SK-N-DZ (cell line): ENCODE results near the gene MT1A.

Experiments used
- DNase-seq: peaks from one replicate; pipeline ENCODE4 v3.0.0-alpha.2; 2015; ENCODE audit warnings: low spot score

Gene MT1A

DNA sequence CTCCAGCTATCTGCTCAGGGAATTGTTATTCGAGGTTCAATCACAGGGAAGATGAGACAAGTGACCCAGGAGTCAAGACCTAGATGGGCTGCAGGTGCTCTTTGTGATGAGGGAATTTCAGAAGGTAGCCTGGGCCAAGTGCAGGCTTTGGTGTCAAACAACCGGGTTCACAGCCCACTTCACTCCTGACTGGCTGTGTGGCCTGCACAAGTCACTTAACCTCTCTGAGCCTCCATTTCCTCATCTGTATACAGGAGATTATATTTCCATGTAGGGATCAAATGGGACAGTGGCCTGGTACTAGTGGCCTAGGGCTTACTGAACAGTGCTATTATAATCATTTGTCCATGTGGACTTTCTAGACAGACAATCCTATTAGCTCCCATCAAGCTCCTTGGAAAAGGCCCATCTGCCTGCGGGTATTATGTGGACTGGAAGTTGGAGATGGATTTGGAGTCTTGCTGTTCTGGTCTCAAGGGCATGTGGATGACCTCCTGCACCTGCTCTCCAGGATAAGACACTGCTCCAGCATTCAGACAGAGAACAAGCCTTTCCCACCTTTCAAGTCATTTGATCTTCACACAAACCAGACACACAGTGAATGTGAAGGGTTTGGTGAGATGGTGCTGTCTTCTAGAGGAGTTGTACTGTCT, 40.7 kb downstream of the MT1A start:
- no peak for DNase-seq

DNA sequence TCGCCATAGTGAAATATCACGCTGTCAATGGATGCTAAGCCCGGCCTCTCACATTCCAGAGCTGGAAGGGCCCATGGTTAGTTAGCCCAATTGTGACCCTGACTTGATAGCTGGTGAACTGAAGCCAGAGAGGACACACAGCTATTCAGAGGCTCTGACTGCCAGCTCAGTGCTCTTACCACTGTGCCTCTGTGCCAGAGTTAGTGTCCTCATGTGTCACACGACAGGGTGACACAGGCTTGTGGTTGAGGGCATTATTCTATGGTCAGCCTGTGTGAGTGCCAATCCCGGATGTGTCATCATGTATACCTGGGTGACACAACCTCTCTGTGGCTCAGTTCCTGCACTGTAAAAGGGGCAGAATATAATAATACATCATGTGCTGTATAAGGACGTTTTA, 41.4 kb downstream of the MT1A start:
- no peak for DNase-seq

DNA sequence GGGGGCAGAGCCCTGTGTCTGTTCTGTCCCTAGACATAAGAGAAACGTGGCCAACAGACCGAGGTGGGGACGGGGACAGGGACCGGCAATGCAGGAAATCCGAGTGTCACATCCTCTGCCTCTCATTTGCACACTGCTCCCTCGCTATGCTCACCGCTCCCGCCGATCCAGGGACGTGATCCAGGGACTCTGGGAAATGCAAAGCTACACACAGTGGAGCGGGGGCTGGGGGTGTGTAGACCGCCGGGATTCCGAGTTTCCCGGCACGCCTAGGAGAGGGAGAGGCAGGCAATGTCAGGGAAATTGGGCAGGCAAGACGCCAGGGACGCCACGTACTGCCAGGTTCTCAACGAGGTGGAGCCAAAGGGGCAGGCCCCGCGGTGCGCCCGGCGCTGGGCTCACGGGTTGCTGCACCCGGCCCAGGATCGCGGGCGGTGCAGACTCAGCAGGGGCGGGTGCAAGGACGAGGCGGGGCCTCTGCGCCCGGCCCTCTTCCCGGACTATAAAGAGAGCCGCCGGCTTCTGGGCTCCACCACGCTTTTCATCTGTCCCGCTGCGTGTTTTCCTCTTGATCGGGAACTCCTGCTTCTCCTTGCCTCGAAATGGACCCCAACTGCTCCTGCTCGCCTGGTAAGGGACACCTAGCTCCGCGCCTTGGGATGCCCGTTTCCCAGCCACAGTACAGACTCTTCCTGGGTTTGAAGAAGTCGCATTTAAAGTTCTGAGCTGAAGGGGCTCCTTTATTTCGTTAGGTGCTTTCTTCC, 43.7 kb downstream of the MT1A start, which contains the start of gene MT1X:
MT1X (plus strand) TSS at position 532 of the 764 bp plus-strand sequence; CDS start at position 603, 71 bp downstream.
- DNase-seq: peak; percentile 80

DNA sequence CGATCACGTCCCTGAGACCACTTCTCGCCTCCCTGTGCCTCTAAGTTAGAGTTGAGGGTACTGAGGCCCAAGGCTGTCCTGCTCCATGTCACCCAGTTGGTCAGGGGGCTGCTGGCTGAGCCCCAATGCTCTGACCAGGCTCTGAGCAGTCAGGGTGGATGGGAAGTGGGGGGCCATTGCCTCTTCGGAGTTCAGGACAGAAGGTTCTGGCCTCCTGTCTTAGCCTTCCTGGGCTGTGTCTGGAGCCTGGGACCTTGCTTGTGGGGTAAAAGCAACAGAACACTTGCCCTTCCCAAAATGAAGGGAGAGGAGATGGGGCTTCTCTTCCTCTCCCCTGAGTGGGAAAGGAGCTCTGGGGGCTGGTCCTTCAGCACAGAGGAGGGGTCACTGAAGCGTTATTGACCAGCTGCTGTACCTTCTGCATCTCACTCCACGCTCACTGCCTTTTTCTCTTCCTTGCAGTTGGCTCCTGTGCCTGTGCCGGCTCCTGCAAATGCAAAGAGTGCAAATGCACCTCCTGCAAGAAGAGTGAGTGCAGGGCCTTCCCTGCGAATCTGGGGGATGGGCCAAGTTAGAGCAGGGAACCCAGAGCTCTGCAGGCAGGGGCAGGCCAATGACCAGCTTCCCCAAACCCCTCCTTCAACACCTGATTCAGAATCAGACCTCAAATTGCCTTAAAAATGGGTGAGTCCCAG, 44.4 kb downstream of the MT1A start:
- DNase-seq: no peak

DNA sequence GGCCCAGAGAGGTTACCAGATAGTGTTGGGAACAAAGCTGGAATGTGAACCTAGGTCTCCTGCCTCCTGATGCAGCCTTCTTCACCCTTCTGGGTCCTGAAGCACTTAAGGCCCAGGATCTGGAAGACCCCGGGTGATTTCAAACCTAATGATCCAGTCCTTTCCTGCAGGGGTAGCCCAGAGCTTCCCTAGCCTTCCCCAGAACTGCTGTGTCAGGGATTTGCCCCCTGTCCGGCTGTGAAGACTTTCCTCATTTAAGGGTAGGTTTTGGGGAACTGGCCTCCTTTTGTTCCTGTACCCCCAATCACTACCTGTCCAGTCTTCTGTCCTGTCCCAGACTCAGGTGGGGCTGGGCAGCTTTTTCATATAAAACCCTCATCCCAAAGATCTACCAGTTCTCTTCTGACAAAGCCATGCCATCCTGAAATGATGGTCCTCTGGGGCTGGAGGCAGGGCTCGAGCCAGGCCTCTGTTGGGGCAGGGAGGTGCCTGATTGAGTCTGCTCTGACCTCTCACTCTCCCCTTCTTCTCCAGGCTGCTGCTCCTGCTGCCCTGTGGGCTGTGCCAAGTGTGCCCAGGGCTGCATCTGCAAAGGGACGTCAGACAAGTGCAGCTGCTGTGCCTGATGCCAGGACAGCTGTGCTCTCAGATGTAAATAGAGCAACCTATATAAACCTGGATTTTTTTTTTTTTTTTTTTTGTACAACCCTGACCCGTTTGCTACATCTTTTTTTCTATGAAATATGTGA, 45.1 kb downstream of the MT1A start:
- no peak for DNase-seq

DNA sequence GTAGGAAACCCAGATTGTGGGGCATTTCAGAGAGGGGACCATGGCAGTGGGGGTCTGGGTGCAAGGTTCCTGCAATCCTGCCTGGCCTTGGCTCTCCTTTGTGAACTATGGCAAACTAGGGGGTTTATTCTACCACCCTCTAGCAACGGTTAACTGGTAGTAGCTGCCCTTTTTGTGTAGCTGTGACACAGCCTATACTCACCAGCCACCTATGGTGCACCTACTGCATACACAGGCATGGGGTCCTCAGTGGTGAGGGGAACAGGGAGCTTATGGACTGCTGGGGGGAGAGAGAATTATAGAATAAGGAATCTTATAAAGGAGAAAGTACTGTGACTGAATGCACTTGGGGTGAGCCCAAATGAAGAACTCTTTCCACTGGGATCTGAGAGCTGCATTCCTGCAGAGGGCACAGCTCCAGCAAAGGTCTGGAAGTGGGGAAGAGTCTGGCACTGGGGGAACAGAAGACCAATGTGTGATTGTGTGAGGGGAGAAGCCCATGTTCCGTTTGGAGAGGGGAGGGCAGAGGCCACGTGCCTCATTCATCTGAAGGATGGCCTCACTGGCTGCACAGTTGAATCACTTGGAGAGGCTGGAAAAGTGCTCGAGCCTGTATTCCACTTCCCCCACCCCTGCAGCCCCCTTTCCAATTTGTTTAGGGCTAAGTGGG, 45.9 kb downstream of the MT1A start:
- DNase-seq: no peak

DNA sequence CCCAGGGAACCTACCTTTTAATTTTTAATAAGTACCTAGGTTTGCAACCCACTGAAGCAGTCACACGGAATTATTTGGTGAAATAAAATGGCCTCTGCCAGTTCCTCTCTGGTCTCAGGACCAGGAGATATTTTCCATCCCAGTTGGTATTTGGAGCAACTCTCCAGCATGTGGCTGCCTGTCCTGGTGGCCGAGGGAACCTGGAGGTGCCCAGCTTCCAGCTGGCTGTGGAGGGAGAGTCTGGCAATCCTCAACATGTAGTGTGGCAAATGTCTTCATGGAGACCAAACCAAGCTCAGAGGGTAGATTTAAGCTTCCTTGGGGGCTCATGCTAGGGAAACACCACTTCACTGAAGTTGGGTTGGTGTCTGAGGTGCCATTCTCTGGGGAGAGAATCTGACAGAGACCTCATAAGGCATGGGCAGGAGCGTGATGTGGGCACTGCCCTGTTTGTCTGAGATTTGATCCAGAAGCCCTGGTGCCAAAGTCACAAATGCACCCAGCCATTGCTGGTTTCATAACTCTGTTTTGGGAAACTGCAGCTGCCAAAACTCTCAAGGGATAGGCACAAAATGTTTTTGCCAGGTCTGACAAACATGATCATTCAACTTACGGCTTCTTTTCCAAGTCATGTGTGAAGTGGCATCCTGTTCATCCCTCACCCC, 46.6 kb downstream of the MT1A start:
- no peak for DNase-seq

DNA sequence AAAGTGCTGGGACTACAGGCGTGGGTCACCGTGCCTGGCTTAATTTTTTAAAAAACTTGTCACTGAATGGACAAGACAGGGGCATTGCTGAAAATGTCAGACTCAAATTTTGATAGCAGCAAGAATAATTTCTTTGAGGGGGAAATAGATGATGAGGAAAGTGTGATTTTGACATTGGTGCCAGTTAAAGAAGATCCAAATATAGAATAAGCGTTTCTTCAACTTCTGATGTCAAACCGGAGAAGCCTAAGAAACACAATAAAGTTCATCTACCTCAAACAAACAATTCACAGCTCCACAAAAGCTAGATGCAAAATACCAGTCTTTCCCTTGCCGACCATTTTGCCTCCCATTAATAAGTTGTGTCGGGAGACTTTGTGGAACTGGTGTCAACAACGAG, 48.3 kb downstream of the MT1A start:
- no peak for DNase-seq

DNA sequence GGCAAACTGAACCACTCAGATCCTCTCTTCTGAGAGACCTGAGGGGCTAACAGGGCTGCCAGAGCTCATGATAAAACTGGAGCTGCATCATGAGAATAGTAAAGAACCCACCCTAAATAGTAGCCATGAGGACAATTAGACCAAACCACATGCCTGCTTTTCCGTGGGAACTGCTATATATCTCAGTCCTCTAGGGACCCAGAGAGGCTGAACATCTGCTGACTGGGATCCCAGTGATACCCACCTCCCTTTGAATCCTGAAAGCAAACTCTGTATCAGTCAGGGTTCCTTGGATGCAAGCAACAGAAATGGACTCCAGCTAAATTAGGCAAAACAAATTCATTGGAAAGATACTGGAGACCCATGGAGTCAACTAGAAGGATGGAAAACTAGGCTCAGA, 50.3 kb downstream of the MT1A start:
- no peak for DNase-seq

DNA sequence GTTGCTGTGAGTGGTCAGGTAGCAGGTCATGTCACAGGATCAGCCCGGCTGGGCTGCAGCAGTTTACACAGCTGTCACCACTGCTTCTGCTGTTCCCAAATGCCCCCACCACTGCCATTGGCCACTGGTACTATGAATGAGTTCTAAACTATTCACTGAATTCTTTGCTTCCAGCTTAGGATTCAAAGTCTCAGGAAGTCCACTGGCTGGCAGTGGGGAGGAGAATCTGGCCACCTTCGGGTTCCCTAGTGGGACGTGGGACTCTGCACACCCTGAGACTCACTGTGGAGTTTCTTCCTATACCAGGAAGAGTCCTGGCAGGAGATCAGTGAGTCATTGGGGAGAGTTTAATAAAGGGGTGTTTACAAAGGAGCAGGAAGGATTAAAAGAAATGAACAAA, 50.7 kb downstream of the MT1A start:
- no peak for DNase-seq
